ENCODE measurements around the gene KCTD13.
"Not testable (repeated sequence)": the region's sequence is repeated elsewhere in the genome, so short reads cannot be mapped to it uniquely, and the experiment has no call there.

Gene KCTD13, protein sequence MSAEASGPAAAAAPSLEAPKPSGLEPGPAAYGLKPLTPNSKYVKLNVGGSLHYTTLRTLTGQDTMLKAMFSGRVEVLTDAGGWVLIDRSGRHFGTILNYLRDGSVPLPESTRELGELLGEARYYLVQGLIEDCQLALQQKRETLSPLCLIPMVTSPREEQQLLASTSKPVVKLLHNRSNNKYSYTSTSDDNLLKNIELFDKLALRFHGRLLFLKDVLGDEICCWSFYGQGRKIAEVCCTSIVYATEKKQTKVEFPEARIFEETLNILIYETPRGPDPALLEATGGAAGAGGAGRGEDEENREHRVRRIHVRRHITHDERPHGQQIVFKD

DNA sequence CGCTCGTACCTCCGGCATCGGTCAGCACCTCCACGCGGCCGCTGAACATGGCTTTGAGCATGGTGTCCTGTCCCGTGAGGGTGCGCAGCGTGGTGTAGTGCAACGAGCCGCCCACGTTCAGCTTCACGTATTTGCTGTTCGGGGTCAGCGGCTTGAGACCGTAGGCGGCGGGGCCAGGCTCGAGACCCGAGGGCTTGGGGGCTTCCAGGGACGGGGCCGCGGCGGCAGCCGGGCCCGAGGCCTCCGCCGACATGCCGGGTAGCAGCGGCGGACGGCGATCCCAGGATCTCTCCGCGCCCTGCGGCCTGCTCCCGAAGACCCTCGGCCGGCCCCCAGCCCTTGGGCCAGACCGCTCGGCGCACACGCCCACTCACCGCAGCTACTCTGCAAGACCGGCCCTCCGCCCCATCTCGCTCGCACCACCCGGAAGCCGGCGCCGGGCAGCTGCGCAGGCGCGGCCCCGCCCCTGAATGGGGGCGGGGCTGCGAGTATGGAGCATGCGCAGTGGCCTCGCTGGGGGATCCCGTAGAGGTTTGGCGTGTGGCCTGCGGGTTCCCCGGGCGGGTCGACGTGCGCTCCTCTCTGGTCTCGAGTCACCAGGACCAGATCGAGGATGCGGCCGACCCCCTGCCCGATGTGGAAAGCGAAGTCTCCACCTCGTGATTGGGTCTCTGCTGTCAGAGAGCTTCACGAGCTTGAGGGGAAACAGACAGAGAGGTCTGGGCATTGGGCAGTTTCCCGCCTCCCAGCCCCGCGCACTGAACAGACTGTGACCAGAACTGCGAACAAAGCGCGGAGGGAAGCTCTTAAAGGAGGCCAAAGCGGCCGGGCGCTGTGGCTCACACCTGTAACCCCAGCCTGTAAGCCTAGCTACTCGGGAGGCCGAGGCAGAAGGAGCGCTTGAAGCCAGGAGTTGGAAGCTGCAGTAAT, at the start of gene KCTD13:
TSS of gene KCTD13 (minus strand) at position 446 of the 930 bp plus-strand sequence. CDS start at position 253, 193 bp downstream.
- in situ Hi-C loops (cut with MboI; ENCODE audit: low sequenced_read_pairs), result no loop called here

DNA sequence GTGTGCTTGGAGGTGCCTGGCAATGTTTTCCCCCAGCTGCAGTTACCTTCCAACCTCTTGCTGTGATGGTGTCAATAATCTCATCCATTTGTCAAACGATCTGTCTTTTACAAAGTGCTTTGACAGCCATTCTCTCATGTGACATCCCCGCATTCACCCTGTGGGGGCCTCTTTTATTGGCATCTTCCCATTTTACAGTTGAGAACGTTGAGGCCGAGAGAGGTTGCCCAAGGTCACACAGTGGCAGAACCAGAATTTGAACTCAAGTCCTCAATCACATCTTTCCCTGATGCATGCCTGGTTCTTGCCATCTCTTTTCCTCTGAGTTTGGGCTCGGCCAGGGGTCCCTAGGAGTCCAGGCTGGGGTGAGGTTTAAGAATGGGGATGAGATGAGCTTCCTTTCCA, 49.1 kb upstream of the KCTD13 start:
- in situ Hi-C loops (cut with MboI; ENCODE audit: low sequenced_read_pairs), result no loop called here

DNA sequence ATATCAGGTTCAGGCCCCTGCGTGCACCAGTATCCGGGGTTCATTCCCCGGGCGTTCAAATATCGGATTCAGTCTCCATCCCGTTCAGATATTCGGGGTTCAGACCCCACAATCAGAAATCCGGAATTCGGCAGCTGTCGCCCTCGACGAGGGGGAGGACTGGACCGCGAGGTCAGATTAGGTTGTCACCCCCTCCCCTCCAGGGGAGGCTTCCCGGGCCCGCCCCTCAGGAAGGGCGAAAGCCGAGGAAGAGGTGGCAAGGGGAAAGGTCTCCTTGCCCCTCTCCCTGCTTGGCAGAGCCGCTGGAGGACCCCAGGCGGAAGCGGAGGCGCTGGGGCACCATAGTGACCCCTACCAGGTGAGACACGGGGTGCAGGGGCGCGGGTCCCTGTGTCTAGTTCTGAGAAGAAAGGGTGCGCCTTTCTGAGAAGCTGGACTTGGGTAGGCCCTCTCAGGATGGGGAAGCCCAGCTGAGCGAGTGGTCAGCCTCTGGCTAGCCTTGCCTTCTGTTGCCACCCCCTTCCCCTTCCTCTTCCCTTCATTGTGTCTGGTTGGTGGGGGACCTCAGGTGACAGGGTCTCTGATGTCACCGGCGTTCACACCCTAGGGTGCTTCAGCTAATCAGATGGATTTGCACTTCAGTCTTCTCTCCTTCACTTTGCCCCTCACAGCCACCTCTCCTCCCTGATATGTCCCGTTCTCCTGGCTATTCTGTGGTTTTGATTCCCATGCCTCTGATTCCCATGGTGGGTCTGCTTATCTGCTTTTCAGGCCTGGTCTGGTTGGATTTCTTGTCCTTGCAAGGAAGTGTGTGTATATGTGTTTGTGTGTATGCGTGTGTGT, 48.5 kb upstream of the KCTD13 start:
- in situ Hi-C loops (cut with MboI; ENCODE audit: low sequenced_read_pairs), result no loop called here

DNA sequence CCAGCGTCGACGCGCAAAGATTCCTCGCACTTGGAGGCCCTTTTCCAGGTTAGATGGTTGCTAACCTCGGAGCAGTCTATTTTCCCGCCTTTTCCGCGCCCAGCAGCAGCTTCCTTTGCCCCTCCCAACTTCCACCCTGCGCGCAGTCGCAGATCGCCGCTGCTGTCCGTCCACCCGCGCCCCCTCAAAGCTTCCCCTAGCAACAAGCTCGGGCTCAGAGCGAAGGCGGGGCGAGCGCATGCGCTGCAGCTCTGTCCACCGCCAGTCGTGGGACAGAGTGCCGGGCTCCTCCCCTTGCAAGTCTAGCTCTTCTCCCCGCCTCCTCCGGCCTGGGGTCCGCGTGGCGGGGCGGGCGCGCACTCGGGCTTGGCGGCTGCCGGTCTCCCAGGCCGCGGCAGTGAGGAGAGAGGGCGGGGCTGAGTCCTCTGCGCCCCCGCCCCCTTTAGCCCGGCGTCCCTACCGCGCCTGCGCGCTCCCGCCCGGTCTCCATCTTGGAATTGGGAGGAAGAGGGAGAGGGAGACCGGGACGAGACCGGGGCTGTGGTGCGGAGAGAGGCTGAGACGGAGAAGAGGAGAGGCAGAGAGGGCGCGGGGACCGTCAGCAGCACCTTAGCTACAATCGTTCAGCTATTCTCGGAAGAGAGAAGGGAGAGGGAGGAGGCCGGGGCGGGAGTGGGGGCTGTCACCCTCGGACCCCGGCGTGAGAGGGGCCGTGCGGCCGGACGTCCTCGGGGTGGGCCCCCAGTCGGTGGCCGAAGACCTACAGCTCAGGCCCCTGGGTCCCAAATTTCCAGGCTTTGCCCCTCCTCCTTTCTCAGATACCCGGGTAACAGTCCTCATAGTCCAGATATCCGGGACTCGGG, 47.6 kb upstream of the KCTD13 start, which contains the start of gene TAOK2:
TSS of gene TAOK2 (plus strand) at position 485 of the 863 bp plus-strand sequence. CDS start 3,905 bp downstream, outside the sequence.
- in situ Hi-C loops (cut with MboI; ENCODE audit: low sequenced_read_pairs), result no loop called here

DNA sequence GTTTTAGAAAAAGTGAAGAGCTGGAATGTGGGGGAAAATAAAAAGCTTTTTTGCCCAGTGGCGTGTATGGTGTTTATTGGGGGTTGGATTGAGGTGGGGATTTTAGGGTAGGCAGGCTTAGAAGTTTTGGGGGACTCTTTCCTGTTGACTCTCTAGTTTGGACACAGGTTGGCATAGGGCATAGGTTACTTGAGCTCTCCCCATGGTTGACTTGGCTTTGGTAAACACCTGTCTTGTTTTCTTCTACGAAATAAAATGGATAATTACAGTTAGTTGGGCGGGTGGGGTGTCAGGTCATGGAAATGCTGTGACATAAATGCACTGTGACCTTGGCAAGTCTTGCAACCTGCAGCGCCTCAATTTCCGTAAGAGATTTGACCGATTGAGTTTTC, 47.0 kb upstream of the KCTD13 start:
- in situ Hi-C loops (cut with MboI; ENCODE audit: low sequenced_read_pairs), result no loop called here

DNA sequence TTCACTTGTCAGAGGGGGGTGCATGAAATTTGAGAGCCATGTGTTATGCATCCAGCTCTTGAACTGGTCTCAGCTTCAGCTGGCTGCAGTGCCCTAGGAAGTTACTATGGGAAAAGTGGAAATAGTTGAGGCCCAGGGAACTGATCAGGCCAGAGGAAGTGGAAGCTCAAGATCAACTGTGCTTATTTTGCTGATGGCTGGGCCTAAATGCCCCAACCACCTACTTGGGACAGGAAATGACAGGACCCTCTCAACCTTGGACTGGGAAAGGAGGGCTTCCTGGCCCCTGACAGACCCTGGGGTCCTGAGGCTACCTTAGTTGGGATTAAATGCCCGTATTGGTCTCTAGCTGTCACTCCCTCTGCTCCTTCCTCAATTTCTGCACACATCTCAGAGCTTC, 46.5 kb upstream of the KCTD13 start:
- in situ Hi-C loops (cut with MboI; ENCODE audit: low sequenced_read_pairs), result no loop called here

DNA sequence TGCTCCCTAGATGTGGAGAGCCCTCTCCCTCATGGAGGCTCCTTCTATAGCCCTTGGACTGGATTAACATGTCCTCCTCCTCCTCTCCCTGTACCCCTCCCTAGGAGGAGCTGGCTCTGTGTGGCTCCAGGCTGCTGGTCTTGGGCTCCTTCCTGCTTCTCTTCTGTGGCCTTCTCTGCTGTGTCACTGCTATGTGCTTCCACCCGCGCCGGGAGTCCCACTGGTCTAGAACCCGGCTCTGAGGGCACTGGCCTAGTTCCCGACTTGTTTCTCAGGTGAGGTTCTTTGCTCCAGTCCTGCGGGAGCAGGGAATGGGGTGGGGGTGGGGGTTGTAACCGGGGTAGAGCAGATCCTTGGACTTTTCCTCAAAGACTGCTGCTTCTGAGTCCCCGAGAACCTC, 45.3 kb upstream of the KCTD13 start:
- in situ Hi-C loops (cut with MboI; ENCODE audit: low sequenced_read_pairs), result no loop called here

DNA sequence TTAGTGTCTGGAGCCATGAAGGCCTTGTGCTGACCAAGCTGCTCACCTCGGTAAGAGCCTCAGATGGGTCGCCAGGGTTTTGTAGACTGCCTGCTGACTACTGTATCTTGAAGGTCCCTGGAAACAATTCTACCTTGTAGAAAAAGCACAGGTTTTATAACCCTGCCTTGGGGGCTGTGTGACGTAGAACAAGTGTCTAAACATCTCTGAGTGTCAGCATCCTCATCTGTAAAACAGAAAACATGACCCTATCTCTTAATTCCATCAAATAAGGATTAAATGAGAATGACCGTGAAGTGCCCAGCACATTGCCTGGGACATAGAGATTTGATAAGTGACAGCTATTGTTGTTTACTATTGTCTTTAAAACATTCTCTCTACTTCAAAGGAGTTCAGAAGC, 42.2 kb upstream of the KCTD13 start:
- in situ Hi-C loops (cut with MboI; ENCODE audit: low sequenced_read_pairs), result no loop called here

DNA sequence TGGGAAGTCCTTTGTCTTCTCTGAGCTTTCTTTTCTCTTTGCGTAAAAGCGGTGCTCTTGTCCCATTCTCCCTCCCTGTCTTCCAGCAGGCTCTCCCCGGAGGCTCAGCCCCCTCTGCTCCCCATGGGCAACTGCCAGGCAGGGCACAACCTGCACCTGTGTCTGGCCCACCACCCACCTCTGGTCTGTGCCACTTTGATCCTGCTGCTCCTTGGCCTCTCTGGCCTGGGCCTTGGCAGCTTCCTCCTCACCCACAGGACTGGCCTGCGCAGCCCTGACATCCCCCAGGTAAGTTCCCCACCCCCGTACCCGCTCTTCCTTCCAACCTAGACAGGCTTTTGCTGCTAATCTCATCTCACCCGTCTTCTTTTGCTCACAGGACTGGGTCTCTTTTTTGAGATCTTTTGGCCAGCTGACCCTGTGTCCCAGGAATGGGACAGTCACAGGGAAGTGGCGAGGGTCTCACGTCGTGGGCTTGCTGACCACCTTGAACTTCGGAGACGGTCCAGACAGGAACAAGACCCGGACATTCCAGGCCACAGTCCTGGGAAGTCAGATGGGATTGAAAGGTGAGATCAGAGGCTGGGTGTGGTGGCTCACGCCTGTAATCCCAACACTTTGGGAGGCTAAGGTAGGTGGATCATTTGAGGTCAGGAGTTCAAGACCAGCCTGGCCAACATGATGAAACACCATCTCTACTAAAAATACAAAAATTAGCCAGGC, 37.2 kb upstream of the KCTD13 start:
- in situ Hi-C loops (cut with MboI; ENCODE audit: low sequenced_read_pairs), result no loop called here

DNA sequence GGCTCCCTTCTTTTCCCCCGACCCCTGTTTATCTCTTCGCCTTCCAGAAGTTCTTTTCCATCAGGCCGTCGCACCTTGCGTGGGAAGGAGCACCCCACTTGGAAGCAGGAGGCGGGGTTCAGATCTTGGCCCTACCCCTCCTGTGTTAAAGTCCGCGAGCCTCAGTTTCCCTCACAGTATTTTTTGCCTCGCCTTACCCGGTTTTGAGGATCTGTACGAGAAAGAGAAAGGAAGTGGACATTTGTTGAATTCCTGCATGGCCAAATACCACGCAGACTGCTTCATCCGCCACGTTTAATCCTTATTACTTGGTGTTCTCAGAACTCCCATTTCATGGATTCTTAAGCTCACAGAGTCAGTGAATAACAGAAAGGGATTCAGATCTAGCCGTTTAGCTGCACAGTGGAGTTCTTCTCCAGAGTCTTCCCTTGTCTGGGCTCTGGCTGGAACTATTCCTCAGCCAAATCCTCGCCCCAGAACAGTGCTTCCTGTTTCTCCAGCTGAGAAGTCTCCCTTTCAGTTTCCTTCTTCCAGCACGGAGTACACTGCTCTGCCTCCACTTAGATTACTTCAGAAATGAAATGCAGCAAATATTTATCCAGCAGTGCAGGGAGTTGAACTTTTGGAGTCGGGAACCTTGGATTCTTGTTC, 36.4 kb upstream of the KCTD13 start:
- in situ Hi-C loops (cut with MboI; ENCODE audit: low sequenced_read_pairs), result no loop called here

DNA sequence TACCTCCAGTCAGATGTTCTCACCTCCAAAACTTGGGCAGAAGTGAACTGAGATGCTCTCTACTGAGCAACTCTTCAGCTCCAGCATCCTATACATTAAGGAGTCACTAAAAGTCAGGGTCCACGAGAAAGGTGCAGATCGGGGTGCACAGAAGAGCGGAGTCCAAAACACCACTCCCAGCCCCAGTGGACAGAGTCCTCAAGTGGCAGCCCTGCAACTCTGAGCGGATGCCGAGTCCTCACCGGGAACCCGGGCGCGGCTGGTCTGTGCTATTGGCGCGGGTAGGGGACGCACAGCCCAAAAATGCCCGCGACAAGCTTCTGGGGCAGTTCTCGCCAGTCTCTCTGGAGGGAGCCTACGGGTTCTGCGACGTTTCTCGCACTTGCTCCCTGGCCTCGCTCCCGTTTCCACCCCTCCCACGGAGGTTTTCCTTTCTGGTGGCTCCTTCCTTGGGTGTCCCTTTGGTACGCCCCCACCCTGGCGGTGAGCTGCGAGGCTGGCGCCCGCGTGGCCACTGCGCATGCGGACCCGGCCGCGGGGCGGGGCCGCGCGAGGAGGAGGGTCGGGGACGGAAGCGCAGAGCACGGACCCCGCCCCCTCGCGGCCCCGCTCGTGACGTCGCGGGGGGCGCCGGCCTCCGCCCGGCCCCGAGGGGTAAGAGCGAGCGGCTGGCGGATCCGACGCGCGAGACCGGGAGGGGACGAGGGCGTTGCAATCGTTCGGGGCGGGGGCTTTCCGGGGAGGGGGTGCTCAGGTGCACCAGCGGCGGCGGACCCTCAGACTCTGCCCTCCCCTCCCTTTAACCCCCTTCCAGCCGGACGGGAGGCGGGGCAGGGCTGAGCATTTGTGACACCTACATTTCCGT, 35.7 kb upstream of the KCTD13 start, which contains the start of gene TMEM219:
TSS of gene TMEM219 (plus strand) at position 601 of the 865 bp plus-strand sequence. CDS start 1,065 bp downstream, outside the sequence.
- in situ Hi-C loops (cut with MboI; ENCODE audit: low sequenced_read_pairs), result no loop called here

DNA sequence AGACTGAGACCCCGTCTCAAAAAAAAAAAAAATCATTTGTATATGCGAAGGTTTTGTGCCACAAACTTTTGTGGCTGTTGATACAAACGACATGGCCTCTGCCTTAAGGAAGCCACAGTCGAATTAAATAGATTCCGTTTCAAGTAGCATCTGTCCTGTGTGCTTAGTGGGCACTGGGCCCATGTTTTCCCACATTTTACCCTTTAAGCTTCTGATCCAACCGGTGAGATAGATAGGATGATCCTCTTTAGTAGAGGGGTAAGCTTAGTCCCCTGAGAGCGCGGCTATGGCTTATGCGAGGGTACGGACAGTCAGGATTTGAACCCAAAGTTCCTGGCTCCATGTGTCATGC, 35.1 kb upstream of the KCTD13 start:
- in situ Hi-C loops (cut with MboI; ENCODE audit: low sequenced_read_pairs), result no loop called here

DNA sequence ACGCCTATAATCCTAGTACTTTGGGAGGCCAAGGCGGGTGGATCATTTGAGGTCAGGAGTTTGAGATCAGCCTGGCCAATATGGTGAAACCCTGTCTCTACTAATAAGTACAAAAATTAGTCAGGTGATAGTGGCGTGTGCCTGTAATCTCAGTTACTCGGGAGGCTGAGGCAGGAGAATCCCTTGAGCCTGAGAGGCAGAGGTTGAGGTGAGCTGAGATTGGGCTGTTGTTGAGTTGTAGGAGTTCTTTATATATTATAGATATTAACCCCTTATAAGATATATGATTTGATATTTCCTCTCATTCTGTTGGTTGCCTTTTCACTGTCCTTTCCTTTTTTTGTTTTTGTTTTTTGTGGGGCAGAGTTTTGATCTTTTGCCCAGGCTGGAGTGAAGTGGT, 33.8 kb upstream of the KCTD13 start:
- in situ Hi-C loops (cut with MboI; ENCODE audit: low sequenced_read_pairs), result not testable (repeated sequence)

DNA sequence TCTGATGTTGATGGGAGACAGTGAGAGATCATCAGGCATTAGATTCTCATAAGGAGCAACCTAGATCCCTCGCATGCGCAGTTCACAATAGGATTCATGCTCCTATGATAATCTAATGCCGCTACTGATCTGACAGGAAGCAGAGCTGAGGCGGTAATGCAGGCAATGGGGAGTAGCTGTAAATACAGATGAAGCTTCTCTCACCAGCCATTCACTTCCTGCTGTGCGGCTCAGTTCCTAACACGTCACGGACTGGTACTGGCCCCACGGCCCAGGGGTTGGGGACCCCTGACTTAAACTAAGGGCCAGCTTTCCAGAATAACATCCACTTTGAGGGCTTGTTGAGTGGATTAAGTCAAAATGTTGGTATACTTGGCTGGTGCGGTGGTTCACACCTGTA, 33.3 kb upstream of the KCTD13 start:
- in situ Hi-C loops (cut with MboI; ENCODE audit: low sequenced_read_pairs), result no loop called here

DNA sequence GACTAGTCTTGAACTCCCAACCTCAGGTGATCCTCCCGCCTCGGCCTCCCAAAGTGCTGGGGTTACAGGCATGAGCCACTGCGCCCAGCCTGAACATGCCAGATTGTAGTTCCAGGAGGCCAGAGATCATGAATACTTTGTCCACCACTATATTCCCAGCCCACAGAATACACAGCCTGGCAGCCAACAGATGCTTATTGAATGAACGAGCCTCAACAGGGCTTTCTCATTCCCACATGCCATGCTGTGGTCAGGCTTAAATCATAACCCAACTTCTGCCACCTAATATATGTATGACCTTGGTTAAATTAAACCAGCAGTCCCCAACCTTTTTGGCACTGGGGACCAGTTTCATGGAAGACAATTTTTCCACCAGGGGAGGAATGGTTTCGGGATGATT, 32.7 kb upstream of the KCTD13 start:
- in situ Hi-C loops (cut with MboI; ENCODE audit: low sequenced_read_pairs), result no loop called here

DNA sequence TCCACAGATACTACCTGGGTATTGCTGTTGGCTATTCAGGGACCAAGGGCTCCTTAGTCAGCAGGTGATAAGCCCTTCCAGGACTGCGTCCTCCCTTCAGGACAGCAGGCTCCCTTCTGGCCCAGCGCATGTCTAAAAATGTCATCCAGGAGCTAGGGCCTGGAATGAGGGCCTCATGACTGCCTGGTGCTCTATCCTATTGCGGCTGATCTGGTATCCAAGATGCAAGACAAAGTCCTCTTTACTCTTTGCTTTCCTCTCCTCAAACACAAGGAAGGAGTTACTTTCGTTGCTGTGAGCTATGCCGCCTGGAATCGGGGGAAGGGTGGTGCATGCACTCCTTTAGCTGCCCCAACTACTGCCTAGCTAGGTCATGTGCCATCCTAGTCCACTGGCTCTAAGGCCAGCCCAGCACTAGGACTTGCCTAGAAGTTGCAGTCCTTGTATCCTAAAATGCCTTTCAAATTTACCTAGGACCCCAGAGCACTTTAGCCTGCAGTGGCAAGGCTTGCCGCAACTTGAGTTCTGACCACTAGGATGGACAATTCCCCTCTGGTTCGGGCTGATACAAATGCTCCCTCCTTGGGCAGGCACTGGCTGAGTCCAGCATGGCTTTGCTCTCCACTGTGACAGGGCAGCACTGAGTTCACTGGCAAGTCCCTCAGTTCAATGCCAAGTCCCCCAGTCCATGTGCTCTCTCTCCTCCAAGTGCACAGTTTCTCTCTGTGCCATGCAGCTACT, 25.8 kb upstream of the KCTD13 start:
- in situ Hi-C loops (cut with MboI; ENCODE audit: low sequenced_read_pairs), result no loop called here

DNA sequence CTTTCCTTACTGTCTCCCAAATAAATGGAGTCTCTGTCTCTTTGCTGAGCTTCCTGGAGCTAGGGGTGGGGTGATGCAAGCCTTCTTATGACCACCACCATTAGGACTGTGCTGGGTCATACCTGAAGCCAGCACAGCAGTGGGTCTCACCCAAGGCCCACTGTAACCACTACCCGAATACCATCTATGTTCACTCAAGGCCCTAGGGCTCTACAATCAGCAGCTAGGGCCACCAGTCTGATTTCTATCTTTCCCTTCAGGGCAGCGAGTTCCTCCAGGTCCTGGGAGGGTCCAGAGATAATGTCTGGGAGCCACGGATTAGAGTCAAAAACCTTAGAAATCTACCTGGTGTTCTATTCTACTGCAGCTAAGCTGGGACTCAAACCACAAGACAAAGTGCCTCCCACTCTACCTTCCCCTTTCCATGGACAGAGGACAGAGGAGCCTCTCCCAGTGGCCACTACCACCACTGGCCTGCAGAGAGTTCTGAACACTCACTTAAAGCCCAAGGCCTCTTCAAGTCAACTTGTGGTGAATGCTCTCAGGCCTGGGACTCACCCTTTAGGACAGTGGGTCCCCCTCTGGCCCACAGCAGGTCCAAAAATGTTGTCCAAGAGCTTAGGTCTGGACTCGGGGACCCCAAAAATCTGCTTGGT, 24.9 kb upstream of the KCTD13 start:
- in situ Hi-C loops (cut with MboI; ENCODE audit: low sequenced_read_pairs), result no loop called here
